Loucy (cell line): ENCODE measurements around the gene BAIAP2L1.

Experiments used
- H2AFZ ChIP-seq: fragments of 200-600 bp; sonication (generic); 2 replicates; pipeline ENCODE4 v1.6.0; 2016; ENCODE audit warnings: antibody characterized with exemption, mild to moderate bottlenecking, low read length, moderate library complexity
- H3F3A ChIP-seq: fragments of 200-600 bp; 2 replicates; pipeline ENCODE4 v1.6.0; 2016; ENCODE audit warnings: antibody characterized with exemption, low read depth, mild to moderate bottlenecking
- H3K27me3 ChIP-seq: fragments of 200-600 bp; sonication (generic); 2 replicates; pipeline ENCODE4 v1.6.1; 2014; ENCODE audit warnings: low read length, mild to moderate bottlenecking; ENCODE audit not compliant: insufficient read depth, poor library complexity, severe bottlenecking
- H3K36me3 ChIP-seq: fragments of 200-600 bp; sonication (generic); 2 replicates; pipeline ENCODE4 v1.6.1; 2016; ENCODE audit warnings: low read length; ENCODE audit not compliant: insufficient read depth
- H3K4me1 ChIP-seq: fragments of 200-600 bp; sonication (generic); 2 replicates; pipeline ENCODE4 v1.5.1; 2014; ENCODE audit warnings: low read length, mild to moderate bottlenecking; ENCODE audit not compliant: insufficient read depth, poor library complexity, severe bottlenecking
- H3K4me2 ChIP-seq: fragments of 200-600 bp; sonication (generic); 2 replicates; pipeline ENCODE4 v1.6.0; 2014; ENCODE audit warnings: antibody characterized with exemption, low read length, low read depth, mild to moderate bottlenecking; ENCODE audit not compliant: poor library complexity, severe bottlenecking
- H3K4me3 ChIP-seq: fragments of 200-600 bp; sonication (generic); 2 replicates; pipeline ENCODE4 v1.5.1; 2014; ENCODE audit warnings: low read length, mild to moderate bottlenecking, mixed read lengths; ENCODE audit not compliant: poor library complexity, severe bottlenecking
- H3K79me2 ChIP-seq: fragments of 200-600 bp; sonication (generic); 2 replicates; pipeline ENCODE4 v1.6.1; 2014; ENCODE audit warnings: low read length; ENCODE audit not compliant: insufficient read depth
- H3K9ac ChIP-seq: fragments of 200-600 bp; sonication (generic); 2 replicates; pipeline ENCODE4 v1.6.0; 2014; ENCODE audit warnings: mild to moderate bottlenecking, low read depth, low read length, moderate library complexity; ENCODE audit not compliant: poor library complexity, severe bottlenecking
- H3K9me2 ChIP-seq: fragments of 200-600 bp; sonication (generic); replicated peaks from 2 replicates; pipeline ENCODE4 v1.6.1; 2016; ENCODE audit warnings: low read depth, low read length, mixed read lengths
- H3K9me3 ChIP-seq: fragments of 200-600 bp; sonication (generic); 2 replicates; pipeline ENCODE4 v1.6.1; 2014; ENCODE audit warnings: mild to moderate bottlenecking, antibody characterized with exemption, low read length, low read depth; ENCODE audit not compliant: insufficient read depth
- H4K20me1 ChIP-seq: fragments of 200-600 bp; sonication (generic); 2 replicates; pipeline ENCODE4 v1.6.0; 2014; ENCODE audit warnings: antibody characterized with exemption, low read length, mild to moderate bottlenecking; ENCODE audit not compliant: insufficient read depth, poor library complexity, severe bottlenecking
- CTCF ChIP-seq: fragments of 200-600 bp; sonication (generic); conservative IDR thresholded peaks from 2 replicates; pipeline ENCODE4 v1.5.1; 2014; ENCODE audit warnings: mild to moderate bottlenecking, antibody characterized with exemption, low read length
- EZH2phosphoT487 ChIP-seq: fragments of 200-600 bp; IDR thresholded peaks from 2 replicates; pipeline ENCODE4 v1.6.1; 2018; ENCODE audit warnings: antibody characterized with exemption, mild to moderate bottlenecking, moderate library complexity, borderline replicate concordance

BAIAP2L1 gene

GRCh38 chr7:98395951-98396350, 4.9 kb downstream of the BAIAP2L1 start:
- H3K4me2 ChIP-seq: no peak overlapping the region

GRCh38 chr7:98395481-98395880, 5.4 kb downstream of the BAIAP2L1 start:
- no peaks in the 10 kb centered on the region for H3K36me3 ChIP-seq
- no peak overlapping the region for H2AFZ ChIP-seq
- H4K20me1 ChIP-seq: no peaks in the 10 kb centered on the region
- no peaks in the 10 kb centered on the region for H3K27me3 ChIP-seq
- H3K4me3 ChIP-seq: no peak overlapping the region
- TF ChIP-seq EZH2phosphoT487 (no peak), CTCF (no peak)
- no peaks in the 10 kb centered on the region for H3K4me1 ChIP-seq
- H3F3A ChIP-seq: no peaks in the 10 kb centered on the region
- H3K79me2 ChIP-seq: no peaks in the 10 kb centered on the region
- H3K9me2 ChIP-seq: no peaks in the 10 kb centered on the region
- H3K9me3 ChIP-seq: no peaks in the 10 kb centered on the region
- H3K9ac ChIP-seq: no peak overlapping the region
- no peak overlapping the region for H3K4me2 ChIP-seq

More at GRCh38 chr7:98395951-98396350, 4.9 kb downstream of the BAIAP2L1 start:
- no peaks in the 10 kb centered on the region for H3K27me3 ChIP-seq
- no peaks in the 10 kb centered on the region for H3K9me3 ChIP-seq
- H3F3A ChIP-seq: no peaks in the 10 kb centered on the region
- H3K4me1 ChIP-seq: no peaks in the 10 kb centered on the region
- H3K36me3 ChIP-seq: no peaks in the 10 kb centered on the region
- no peaks in the 10 kb centered on the region for H4K20me1 ChIP-seq
- no peaks in the 10 kb centered on the region for H3K9me2 ChIP-seq
- H2AFZ ChIP-seq: no peak overlapping the region
- H3K4me3 ChIP-seq: no peak overlapping the region
- H3K9ac ChIP-seq: no peak overlapping the region
- TF ChIP-seq EZH2phosphoT487: no peak
- no peak for TF ChIP-seq CTCF
- H3K79me2 ChIP-seq: no peaks in the 10 kb centered on the region

DNA sequence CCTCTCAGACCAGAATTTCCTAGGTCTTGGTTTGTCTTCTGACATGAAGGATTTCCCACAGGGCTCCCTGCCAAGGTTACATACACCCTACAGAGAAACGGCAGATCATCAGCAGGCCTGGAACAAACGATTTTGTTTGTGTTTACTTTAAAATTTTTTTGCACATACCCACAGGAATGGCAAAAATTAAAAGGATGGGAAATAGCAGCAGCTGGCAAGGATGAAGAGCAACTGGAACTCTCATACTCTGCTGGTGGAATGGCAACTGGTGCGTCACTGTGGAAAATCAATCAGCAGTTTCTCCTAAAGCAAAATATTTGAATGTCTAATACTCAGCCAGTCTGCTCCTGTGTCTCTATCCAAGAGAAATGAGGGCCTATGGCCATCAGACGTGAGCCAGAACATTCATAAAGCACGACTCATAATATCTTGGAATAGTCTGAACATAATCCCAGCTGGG, 6.5 kb downstream of the BAIAP2L1 start:
- H4K20me1 ChIP-seq: no peaks in the 10 kb centered on the region
- H3F3A ChIP-seq: no peaks in the 10 kb centered on the region
- H3K27me3 ChIP-seq: no peaks in the 10 kb centered on the region
- no peak overlapping the region for H3K4me2 ChIP-seq
- H2AFZ ChIP-seq: no peak overlapping the region
- no peaks in the 10 kb centered on the region for H3K9me2 ChIP-seq
- no peak overlapping the region for H3K4me3 ChIP-seq
- H3K79me2 ChIP-seq: no peaks in the 10 kb centered on the region
- no peak overlapping the region for H3K9ac ChIP-seq
- no peaks in the 10 kb centered on the region for H3K9me3 ChIP-seq
- TF ChIP-seq EZH2phosphoT487 (no peak), CTCF (no peak)
- H3K36me3 ChIP-seq: no peaks in the 10 kb centered on the region
- H3K4me1 ChIP-seq: no peaks in the 10 kb centered on the region
